Ureter (tissue), 1 donor: Measurements from ENCODE around the gene CASTOR1. TPM values are rescaled to one million over a fixed set of nuclear protein-coding genes. Genes with fewer than 3 reads are reported as not detected.
A peak's percentile ranks its signal among the peaks of the same experiment; 100 is the strongest.

Experiments used
- DNase-seq: peaks from one replicate; pipeline ENCODE4 v3.0.0-alpha.2; 2020; ENCODE audit warnings: low spot score
- total RNA-seq: library from RNA; stranded (reverse); gene quantifications from one replicate; pipeline ENCODE4 v1.2.4, GENCODE V29; 2023
- donor health status: DM: yes; HTN: yes; CAD: no.

Gene CASTOR1
- total RNA-seq, 1 donor from 2014 or later, result 17.5 TPM

DNA sequence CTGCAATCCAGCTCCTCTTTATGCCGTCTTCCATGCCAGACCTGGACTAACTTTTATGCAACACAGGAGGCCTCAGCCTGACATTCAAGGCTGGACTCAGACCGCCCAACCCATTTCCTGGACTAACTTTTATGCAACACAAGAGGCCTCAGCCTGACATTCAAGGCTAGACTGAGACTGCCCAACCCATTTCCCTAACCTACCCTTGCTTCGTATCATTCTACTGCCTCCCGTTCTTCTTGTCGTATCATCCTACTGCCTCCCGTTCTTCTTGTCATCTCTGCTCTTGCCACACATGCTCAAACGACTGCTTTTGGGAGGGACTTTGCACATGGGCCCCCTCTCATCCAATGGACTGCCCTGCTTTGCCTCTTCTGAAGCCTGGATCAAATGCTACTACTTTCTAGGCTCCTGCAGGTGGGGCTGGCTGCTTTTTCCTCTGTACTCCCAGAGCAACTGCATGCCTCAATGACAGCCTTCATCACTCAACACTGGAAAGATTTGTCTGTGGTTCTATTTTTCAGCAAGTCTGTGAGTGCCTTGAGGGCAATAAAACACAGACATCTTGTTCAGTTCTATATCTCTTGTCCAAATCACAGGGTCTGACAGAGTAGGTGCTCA lies 29.6 kb upstream of the CASTOR1 start:
- DNase-seq, result no peak

DNA sequence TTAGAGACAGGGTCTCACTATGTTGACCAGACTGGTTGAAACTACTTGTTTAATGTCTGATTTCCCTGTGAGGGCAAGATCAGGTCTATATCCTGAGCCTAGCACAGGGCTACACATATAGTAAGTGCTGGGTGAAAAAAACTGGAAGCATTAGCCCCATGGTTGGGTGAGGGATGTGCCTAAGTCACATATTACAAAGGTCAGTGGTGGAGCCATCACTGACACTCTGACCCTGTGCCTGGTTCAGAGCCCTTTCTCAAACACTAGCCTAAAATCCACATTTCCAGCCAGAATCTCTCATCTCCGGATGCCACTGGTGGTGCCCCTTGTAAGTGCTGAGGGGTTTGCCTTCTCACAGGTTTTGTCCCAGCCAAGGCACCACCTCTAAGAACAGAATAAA lies 28.5 kb upstream of the CASTOR1 start:
- no peak for DNase-seq

- DNase-seq, result no peak
Measured at GRCh38 chr22:30315962-30316576, 26.8 kb upstream of the CASTOR1 start.

DNA sequence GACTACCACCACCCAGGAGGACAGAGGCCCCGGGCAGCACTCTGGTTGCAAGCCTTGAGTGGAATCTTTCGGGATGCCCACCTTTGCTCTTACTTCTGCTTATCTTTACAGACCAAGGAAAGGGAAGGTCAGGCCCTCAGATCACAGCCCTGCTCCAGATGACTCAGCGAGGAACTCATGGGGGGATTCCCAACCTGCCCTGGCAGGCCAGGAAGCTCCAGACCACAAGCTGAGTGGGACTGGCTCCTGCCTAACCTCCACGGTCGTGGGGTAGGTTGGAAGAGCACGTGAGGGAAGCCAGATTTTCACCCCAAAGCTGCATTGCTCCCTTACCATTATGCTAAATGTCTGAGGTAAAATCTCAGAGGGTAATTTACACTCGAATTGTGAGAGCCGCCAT lies 25.6 kb upstream of the CASTOR1 start:
- DNase-seq, result no peak

DNA sequence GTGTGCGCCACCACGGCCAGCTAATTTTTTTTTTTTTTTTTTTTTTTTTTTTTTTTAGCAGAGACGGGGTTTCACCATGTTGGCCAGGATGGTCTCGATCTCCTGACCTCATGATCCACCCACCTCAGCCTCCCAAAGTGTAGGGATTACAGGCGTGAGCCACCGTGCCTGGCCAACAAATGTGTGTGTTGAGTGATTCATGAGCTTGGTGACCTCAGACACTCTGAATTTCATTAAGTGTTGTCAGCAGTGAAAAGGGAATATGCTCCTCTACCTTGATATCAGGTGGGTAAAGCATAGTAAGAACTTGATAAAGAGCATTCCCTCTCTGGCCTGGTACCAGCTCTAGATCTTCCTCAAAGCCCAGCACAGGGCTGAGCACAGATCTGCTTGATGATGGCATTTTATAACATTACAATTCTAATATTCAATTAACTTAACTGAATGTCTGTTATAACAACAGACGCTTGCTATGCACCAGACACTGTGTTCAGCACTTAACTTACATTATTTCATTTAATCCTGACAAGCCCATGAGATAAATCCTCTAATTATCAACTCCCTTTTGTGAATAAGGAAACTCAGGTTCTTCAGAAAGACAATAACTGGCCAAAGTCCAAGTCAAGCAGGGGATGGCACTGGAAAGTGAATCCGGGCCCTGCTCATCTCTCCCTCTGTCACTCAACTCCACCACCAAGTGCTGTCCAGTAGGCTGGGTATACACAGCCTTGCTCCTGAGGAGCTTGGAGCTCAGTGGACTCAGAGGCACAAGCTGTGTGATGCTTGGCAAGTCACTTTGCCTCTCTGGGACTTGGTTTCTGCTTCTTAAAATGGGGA lies 24.4 kb upstream of the CASTOR1 start:
- DNase-seq, result no peak

DNA sequence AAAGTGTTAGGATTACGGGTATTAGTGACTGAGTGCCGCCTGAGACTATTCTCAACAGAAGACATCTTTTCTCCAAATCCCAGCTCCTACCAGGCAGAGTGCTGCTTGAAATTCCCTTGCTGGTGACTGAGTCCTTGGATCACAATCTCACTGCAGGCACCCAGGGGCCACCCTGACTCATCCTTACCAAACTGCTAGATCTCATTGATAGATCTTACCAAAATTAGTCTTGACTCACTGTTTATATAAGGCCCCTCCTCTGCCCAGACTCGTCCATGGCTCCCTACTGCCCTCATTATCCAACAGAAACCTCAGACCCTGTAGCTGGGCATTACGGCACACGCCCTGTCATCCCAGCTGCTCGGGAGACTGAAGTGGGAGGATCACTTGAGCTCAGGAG lies 22.7 kb upstream of the CASTOR1 start:
- DNase-seq, result no peak

DNA sequence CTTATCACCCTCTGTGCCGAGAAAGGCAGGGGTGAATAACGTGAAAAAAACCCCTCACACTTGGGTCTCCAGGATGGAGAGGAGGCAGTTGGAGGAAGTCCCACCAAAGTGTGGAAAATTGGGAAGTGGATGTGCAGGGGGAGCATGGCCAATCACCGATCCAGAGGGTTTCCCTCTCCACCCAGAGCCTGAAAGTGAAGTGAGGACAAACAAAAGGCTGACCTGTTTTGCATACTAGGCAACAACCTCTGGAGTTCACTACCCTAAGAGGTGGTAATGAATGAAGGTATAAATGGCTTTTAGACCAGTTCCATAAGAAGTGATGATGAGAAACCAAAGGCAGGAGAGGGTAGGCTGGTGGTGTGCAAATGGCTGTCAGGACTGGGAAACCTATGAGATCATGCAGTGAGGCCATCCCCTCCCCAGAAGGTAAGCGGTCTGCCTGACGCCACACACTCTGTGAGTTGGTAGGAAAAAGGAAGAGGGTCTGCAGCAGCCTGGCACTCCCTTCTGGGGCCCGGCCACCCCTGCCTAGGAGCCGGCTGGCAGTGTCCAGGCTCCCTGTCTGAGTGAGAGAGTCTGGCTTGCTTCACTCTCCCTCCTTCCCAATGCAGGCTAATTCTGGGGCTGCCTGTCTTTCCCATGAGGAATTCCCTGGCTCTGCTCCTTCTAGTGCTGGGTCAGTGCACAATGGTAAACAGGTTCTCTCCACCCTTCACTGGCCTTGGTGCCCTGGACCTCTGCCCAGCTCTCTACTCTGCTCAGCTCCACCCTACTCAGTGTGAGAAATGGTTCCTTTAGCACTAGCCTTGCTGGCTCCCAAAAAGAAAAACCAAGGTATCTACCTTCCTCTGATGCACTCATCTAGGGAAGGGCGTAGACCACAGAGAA lies 21.8 kb upstream of the CASTOR1 start:
- peak; percentile 75 for DNase-seq

GRCh38 chr22:30309951-30310741 lies 20.8 kb upstream of the CASTOR1 start:
- DNase-seq, result no peak

- DNase-seq, result no peak
Measured at GRCh38 chr22:30308518-30309230, 19.4 kb upstream of the CASTOR1 start.

DNA sequence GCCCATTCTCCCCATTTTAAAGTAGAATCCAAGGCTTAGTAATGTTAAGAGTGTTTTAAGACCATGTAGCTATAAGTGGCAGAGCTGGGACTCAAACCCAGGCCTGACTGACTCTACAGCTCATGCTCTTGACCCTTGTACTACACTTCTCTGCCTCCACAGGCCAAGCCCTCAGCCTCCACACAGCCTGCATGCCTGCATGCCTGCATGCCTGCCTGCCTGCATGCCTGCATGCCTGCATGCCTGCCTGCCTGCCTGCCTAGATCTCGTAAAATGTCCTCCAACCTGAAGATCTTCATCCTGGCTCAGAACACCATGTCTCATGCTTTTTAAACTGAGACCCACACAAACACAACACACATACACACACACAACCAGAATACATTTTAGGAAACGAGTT lies 18.8 kb upstream of the CASTOR1 start:
- DNase-seq, result no peak

GRCh38 chr22:30307041-30307574 lies 17.8 kb upstream of the CASTOR1 start:
- no peak for DNase-seq

GRCh38 chr22:30306627-30307011 lies 17.3 kb upstream of the CASTOR1 start:
- no peak for DNase-seq

- no peak for DNase-seq
Measured at GRCh38 chr22:30305906-30306626, 16.8 kb upstream of the CASTOR1 start.

DNA sequence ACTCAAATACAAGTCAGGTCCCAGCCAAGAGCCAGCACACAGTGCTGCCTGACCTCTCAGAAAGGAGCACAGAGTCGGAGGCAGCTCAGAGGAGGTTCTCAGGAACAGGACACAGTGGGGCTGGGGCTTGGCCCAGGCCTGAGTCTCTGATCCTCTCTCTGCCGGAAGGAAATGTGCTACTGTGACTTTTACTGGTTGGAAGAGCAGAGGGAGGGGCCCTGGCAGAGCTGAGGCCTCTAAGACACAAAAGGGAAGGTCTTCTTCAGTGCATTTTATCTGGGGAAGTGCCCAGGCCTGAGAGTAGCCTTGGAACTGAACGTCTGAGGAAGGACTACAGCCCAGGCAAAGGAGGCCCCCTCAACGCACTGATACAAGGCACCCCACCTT lies 16.2 kb upstream of the CASTOR1 start:
- DNase-seq, result peak; percentile 74

DNA sequence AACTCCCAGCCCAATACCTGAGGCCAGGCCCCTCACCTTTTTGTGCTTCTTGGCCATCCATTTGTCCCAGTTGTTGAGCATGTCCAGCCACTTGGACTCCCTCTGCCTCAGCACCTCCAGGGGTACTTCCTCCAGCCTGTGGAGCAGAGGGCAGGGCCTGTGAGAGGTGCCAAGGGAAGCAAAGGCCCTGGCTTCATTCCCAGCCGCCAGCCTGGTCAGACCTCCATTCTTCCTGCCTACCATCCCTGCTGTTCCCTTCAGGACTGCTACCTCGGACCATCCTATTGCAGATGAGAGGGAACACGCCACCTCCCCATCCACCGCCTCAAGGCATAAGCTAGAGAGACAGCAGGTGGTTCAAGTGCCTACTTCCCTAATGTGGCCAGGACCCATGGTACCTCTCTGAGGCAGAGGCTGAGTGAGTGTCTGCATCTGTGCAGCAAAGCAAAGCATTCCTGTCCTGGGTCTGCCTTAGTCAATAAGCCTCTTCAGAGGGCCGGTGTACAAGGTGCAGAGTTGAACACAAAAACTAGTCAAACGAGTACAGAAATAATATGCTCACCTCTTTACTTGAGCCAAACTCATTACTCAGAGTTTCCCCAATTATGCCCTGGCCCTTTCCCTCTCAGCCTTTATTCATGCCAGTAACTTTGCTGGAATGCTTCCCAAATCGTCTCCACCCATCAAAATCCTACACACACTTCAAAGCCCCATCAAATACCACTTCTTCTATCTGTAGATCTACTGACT lies 15.4 kb upstream of the CASTOR1 start:
- DNase-seq, result no peak

DNA sequence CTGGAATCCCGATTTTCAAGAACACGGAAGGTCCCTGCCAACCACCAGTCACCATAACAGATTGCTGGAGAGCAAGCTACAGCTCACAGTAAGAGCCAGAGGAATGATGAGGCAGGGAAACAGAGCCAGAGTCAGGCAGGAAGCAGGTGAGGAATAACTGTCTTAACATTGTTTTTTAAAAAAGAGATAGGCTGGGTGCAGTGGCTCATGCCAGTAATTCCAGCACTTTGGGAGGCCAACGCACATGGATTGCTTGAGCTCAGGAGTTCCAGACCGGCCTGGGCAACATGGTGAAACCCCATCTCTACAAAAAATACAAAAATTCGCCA lies 13.5 kb upstream of the CASTOR1 start:
- no peak for DNase-seq

DNA sequence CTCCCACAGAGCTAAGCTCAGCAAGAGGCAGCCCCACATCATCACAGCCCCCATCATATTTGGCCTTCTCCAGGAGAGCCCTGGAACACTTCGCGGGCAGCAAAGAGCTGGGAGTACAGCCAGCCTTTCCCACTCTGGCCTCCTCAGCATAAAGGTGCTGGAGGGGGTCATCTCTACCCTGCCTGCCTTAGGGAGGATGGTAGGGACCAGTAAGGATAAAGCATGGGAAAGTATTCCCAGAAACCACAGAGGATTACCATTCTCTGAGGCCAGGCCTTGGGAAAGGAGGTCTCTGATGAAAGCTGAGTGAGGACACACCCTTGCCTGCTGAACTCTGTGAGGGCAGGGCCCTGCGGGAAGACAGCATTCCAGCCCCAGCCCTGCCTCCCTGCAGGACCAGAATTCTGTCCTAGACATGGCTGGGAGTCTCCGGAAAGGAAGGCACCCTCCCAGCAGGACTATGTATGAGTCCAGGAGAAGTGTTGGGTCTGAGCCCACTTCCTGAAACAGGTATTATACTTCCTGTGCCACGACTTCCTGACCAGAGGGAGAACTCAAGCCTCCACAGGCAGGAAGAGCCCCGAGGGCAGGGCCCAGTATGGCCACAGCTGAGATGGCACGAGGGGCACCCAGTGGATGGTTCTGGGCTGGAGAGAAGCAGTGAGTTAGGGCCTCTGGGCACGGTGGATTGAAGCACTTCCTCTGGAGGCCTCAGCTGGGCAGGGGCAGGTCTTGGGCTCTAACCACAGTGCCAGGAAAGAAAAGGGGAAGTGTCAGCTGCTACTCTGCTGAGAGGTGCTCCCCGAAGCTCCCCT lies 12.9 kb upstream of the CASTOR1 start:
- DNase-seq, result no peak

DNA sequence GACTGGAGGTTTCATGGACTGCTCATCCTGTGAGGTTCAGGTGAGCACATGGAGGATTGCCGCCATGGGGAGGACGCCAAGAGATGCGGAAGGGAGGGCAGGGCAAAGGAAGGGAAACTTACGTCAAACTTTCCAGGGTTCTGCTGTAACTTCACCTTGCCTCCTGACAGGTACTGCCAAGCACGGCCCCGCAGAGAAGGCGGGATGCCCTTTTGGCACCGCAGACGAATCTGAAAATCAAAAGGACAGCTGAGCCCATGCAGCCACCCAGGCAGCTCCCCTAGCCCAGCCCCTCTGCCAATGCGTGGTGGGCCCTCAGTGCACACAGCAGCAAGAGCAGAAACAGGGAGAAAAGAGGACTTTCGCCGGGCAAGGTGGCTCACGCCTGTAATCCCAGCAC lies 10.0 kb upstream of the CASTOR1 start:
- DNase-seq, result no peak
